B cell (primary cell): ENCODE measurements around the gene ZNF649. TPM values are rescaled to one million over a fixed set of nuclear protein-coding genes. Genes with fewer than 3 reads are reported as not detected.

Experiments used
- polyA plus RNA-seq: library from polyadenylated mRNA; depleted of rRNA; stranded (reverse); fragments of >200 nt; gene quantifications from 2 replicates; pipeline ENCODE4 v1.2.3, GENCODE V29; 2012
- total RNA-seq, 2 donors: library from RNA; stranded (reverse); fragments of 120-200 nt in 1 of 2; gene quantifications; 1 replicate in 1 of 2; 2 replicates in 1 of 2; pipeline versions ENCODE4 v1.2.3 to v1.2.4, GENCODE V29; 2013 to 2022

The ZNF649 gene
- total and polyA plus RNA-seq, 2 donors (not counting 1 experiment from before 2014, with no cell fraction given), result 3.8 to 35.7 TPM

Other genes with a start within 250 kb of the ZNF649 start
- gene SPACA6, start 211.7 kb downstream of the ZNF649 start, total RNA-seq, result 2.8 and 4.0 TPM in 2 replicates
- gene SPACA6, start 211.7 kb downstream of the ZNF649 start, polyA plus RNA-seq, result 3.3 and 4.9 TPM in 2 replicates
- not detected in 2 replicates for gene HAS1, start 181.0 kb downstream of the ZNF649 start, total RNA-seq
- not detected in 2 replicates for gene HAS1, start 181.0 kb downstream of the ZNF649 start, polyA plus RNA-seq
- gene FPR1, start 153.1 kb downstream of the ZNF649 start, total RNA-seq, result 0.17 TPM in 1 of 2 replicates, not detected in the other
- gene FPR1, start 153.1 kb downstream of the ZNF649 start, polyA plus RNA-seq, result 0.78 and 1.1 TPM in 2 replicates
- gene FPR2, start 143.8 kb downstream of the ZNF649 start, total RNA-seq, result not detected in 2 replicates
- 0.04 TPM in 1 of 2 replicates, not detected in the other for gene FPR2, start 143.8 kb downstream of the ZNF649 start, polyA plus RNA-seq
- 0.44 and 0.51 TPM in 2 replicates for gene FPR3, start 109.9 kb downstream of the ZNF649 start, total RNA-seq
- gene FPR3, start 109.9 kb downstream of the ZNF649 start, polyA plus RNA-seq, result not detected in 2 replicates
- gene ZNF577, start 17.1 kb downstream of the ZNF649 start, total RNA-seq, result 26.0 and 27.9 TPM in 2 replicates
- 12.8 and 15.9 TPM in 2 replicates for gene ZNF577, start 17.1 kb downstream of the ZNF649 start, polyA plus RNA-seq
- gene ZNF613, start 22.5 kb upstream of the ZNF649 start, total RNA-seq, result 7.0 and 11.2 TPM in 2 replicates
- gene ZNF613, start 22.5 kb upstream of the ZNF649 start, polyA plus RNA-seq, result 0.91 and 3.0 TPM in 2 replicates
- gene ZNF350, start 81.8 kb upstream of the ZNF649 start, total RNA-seq, result 50.2 and 53.0 TPM in 2 replicates
- gene ZNF350, start 81.8 kb upstream of the ZNF649 start, polyA plus RNA-seq, result 6.0 and 13.9 TPM in 2 replicates
- 16.8 and 24.5 TPM in 2 replicates for gene ZNF615, start 103.2 kb upstream of the ZNF649 start, total RNA-seq
- 5.0 and 6.2 TPM in 2 replicates for gene ZNF615, start 103.2 kb upstream of the ZNF649 start, polyA plus RNA-seq
- gene ZNF614, start 123.4 kb upstream of the ZNF649 start, total RNA-seq, result 12.3 and 14.3 TPM in 2 replicates
- gene ZNF614, start 123.4 kb upstream of the ZNF649 start, polyA plus RNA-seq, result 3.5 and 6.5 TPM in 2 replicates
- 25.0 and 28.7 TPM in 2 replicates for gene ZNF432, start 143.8 kb upstream of the ZNF649 start, total RNA-seq
- 5.1 and 9.6 TPM in 2 replicates for gene ZNF432, start 143.8 kb upstream of the ZNF649 start, polyA plus RNA-seq
- gene ZNF841, start 190.7 kb upstream of the ZNF649 start, total RNA-seq, result 50.8 and 54.5 TPM in 2 replicates
- gene ZNF841, start 190.7 kb upstream of the ZNF649 start, polyA plus RNA-seq, result 7.4 and 13.4 TPM in 2 replicates
- gene ZNF616, start 234.9 kb upstream of the ZNF649 start, total RNA-seq, result 13.8 and 14.2 TPM in 2 replicates
- 1.2 and 1.4 TPM in 2 replicates for gene ZNF616, start 234.9 kb upstream of the ZNF649 start, polyA plus RNA-seq